Effector CD4-positive, alpha-beta T cell (primary cell): Measurements from ENCODE around the gene ERN1.
"Not testable (repeated sequence)": the region's sequence is repeated elsewhere in the genome, so short reads cannot be mapped to it uniquely, and the experiment has no call there.

Source experiments
- DNase-seq: peaks from one replicate; pipeline ENCODE4 v3.0.0-alpha.2; 2020

The ERN1 gene

GRCh38 chr17:64134216-64134970, 4.4 kb upstream of the ERN1 start:
- DNase-seq, result no peak

GRCh38 chr17:64133546-64134215, 3.7 kb upstream of the ERN1 start:
- DNase-seq, result no peak

- DNase-seq, result no peak
Observed at GRCh38 chr17:64131606-64132270, 1.8 kb upstream of the ERN1 start.

GRCh38 chr17:64130559-64131001, 636 bp upstream of the ERN1 start:
- DNase-seq, result no peak

- DNase-seq, result no peak
Observed at GRCh38 chr17:64129515-64129764, 504 bp downstream of the ERN1 start.

GRCh38 chr17:64128787-64129514, 993 bp downstream of the ERN1 start:
- DNase-seq, result no peak

GRCh38 chr17:64126918-64127317, 3.0 kb downstream of the ERN1 start:
- no peak for DNase-seq

GRCh38 chr17:64125937-64126336, 4.0 kb downstream of the ERN1 start:
- DNase-seq, result no peak

- no peak for DNase-seq
Observed at GRCh38 chr17:64124609-64125008, 5.3 kb downstream of the ERN1 start.

- no peak for DNase-seq
Observed at GRCh38 chr17:64123114-64123513, 6.8 kb downstream of the ERN1 start.

GRCh38 chr17:64120972-64121786, 8.8 kb downstream of the ERN1 start:
- DNase-seq, result not testable (repeated sequence)

GRCh38 chr17:64120159-64120810, 9.7 kb downstream of the ERN1 start:
- no peak for DNase-seq

GRCh38 chr17:64117981-64118979, 11.7 kb downstream of the ERN1 start:
- DNase-seq, result no peak

GRCh38 chr17:64115822-64116534, 14.0 kb downstream of the ERN1 start:
- no peak for DNase-seq

- DNase-seq, result no peak
Observed at GRCh38 chr17:64115043-64115698, 14.8 kb downstream of the ERN1 start.

GRCh38 chr17:64113006-64113405, 16.9 kb downstream of the ERN1 start:
- no peak for DNase-seq

GRCh38 chr17:64111831-64112230, 18.1 kb downstream of the ERN1 start:
- no peak for DNase-seq

- DNase-seq, result no peak
Observed at GRCh38 chr17:64110379-64111152, 19.4 kb downstream of the ERN1 start.

- DNase-seq, result no peak
Observed at GRCh38 chr17:64109400-64109799, 20.5 kb downstream of the ERN1 start.
